ENCODE measurements around the gene C11orf86.

The C11orf86 gene

GRCh38 chr11:67024966-67025365 is 49.9 kb downstream of the C11orf86 start:
- no peak for DNase-seq (ENCODE audit: low read depth)

GRCh38 chr11:67025750-67026149 is 50.6 kb downstream of the C11orf86 start:
- no peak for DNase-seq (ENCODE audit: low read depth)

Measured in stimulated activated CD8-positive, alpha-beta memory T cell treated with anti-CD3 and anti-CD28 coated beads, Interleukin-7, amount 100 ng/mL, for 24 hours (primary cell).